Vagina (tissue), 2 donors: Measurements from ENCODE around the gene SHISA5.

Experiments used
- CTCF ChIP-seq, 3 experiments: fragments of 450-650 bp in 2 of 3; fragments of 200-600 bp in 1 of 3; sonication (generic) in 1 of 3; IDR thresholded peaks; one replicate each; pipeline ENCODE4 v1.5.1; 2017 to 2019; ENCODE audit warnings: antibody characterized with exemption in 3 of 3, mild to moderate bottlenecking in 2 of 3, moderate library complexity in 2 of 3
- POLR2A ChIP-seq, 2 donors: fragments of 450-650 bp; IDR thresholded peaks; one replicate each; pipeline ENCODE4 v1.6.1; 2017; ENCODE audit warnings: antibody characterized with exemption in 2 of 2, mild to moderate bottlenecking in 2 of 2, moderate library complexity in 2 of 2

- TF ChIP-seq CTCF (IDR thresholded peaks at IDR 0.05), result no peak
- no peak for TF ChIP-seq POLR2A (IDR thresholded peaks at IDR 0.05)
These were observed 67.1 kb downstream of the SHISA5 start for GRCh38 chr3:48436855-48437254.
